Stimulated activated CD4-positive, alpha-beta T cell treated with anti-CD3 and anti-CD28 coated beads, Interleukin-1b, Interleukin-23, amount 100 ng/mL, for 1 hour (primary cell): ENCODE data around the gene SORCS1.

Experiments used
- DNase-seq, 2 donors: peaks; one replicate each; pipeline ENCODE4 v3.0.0-alpha.2; 2020; ENCODE audit warnings: low read depth in 2 of 2

Gene SORCS1

GRCh38 chr10:106900016-106900652 is 264.4 kb downstream of the SORCS1 start:
- no peak for DNase-seq

DNA sequence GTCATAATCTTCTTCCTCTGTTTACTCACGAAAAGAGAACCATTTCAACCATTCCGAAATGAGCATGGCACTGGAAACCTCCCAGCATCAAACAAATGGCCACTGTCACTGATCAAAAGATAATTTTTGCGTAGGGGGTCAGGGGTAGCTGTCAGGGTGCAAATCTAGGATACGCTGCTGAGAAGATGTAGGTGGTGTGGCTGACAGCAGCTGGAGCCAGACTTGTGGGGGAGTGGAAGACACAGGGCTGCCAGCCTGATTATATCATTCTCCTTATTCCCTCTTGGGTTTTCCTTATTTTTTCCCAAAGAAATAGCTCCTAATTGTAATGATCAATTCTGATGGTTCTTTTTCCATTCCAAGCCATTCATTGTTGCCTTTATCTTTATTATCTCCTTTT is 266.1 kb downstream of the SORCS1 start:
- no peak for DNase-seq

DNA sequence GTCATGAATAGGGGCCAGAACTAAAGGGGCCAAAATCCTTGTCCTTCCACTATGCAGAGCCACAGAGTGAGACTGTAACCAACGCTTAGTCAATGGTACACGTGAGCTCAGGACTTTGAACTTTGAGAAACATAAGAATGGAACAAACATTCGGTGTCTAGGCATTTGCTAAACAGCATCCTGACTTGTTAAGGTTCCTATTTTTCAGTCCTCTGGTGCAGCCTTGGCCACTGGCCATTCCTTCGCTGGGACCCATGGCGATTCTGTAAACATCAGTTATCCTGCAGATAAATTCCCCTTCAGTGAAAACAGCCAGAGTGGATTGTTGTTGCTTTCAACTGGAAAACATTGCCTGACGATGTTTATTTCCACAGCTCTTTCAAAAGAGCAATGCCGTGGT is 266.8 kb downstream of the SORCS1 start:
- DNase-seq: no peak

GRCh38 chr10:106894692-106895091 is 269.8 kb downstream of the SORCS1 start:
- no peak for DNase-seq

DNA sequence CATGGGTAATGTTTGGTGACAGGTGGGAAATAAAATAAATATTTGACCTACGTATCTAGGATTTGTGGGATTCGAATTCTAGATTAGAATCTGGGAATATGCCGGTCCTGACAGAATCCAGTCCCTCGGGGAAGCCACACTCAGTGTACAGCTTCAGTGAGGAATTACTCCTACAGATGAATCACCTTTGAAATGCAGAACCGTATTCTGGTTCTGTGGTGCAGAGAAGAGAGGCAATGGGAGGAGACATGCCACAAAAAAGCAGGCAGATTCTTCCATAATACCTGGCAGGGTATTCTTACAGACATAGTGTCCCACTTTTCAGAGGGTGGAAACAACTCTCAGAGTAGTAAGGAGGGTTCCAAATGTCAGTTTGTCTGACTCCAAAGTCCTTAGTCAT is 286.9 kb downstream of the SORCS1 start:
- DNase-seq: no peak

DNA sequence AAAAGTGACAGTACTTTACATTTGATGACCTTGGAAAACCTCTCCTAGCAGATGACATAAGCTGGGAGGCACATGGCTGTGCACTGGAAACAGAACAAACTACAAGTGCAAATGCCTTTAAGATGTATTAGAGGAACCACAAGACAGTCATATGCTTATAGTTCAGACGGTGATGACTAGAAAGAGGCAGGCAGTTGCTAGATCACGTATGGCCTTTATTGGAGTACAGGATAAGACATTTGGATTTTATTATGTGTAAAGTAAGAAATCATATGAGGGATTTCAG is 290.0 kb downstream of the SORCS1 start:
- no peak for DNase-seq

DNA sequence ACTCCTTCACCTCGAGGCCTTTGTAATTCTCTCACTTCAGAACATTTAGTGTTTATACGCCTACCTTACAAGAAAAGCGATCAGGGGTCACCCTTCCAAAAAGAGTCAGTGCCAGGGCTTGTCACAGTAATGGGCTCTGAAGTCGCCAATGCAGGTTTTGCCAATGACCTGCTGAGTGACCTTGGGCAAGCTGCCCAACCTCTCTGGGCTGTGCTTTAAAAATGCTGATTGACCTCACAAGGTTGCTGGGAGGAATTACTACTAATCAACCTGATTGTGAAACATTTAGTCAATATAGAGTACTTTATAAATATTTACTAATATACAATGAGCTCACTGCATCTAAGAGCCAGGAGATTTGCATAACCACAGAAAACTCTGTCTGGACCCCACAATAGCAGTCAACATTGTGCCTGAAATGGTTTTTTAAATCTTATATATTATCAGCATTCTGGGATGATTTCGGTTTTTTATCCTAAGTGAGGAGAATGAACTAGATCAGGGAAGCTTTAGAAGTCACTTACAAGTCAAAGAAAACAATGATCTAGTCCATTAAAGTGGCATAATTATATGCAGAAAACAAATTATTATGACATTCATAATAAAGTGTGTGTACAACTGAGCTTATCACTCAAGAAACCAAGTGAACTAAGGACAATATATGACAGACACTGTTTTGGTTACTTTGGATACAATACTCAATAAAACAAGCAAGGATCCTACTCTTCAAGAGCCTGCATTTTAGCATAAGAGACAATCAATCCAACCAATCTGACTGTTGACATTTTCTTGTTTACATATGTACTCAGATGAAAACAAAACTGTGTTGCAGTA is 290.5 kb downstream of the SORCS1 start:
- no peak for DNase-seq

DNA sequence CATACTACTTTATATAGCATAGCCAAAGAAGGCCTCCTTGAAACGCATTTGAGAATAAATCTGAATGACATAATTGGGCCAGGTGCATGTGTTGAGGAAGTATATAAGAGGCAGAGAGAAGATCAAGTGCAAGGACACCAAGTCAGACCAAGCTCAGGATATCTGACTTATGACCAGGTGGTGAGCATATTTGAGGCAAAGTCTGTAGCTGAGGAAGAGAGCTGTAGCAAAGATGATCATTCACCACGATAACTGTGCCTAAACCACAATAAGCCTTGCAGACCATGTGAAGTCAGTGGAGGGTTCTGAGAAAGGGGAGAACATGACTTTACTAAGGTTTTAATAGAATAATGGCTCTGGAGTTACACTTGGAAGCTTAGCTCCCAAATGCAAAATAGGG is 292.3 kb downstream of the SORCS1 start:
- no peak for DNase-seq

- no peak for DNase-seq
Measured at GRCh38 chr10:106866244-106866845, 298.2 kb downstream of the SORCS1 start.

- DNase-seq: no peak
Measured at GRCh38 chr10:106864031-106864430, 300.5 kb downstream of the SORCS1 start.

GRCh38 chr10:106863549-106863948 is 301.0 kb downstream of the SORCS1 start:
- DNase-seq: no peak

- no peak for DNase-seq
Measured at GRCh38 chr10:106859892-106860652, 304.4 kb downstream of the SORCS1 start.

- DNase-seq: no peak
Measured at GRCh38 chr10:106857728-106858127, 306.8 kb downstream of the SORCS1 start.

DNA sequence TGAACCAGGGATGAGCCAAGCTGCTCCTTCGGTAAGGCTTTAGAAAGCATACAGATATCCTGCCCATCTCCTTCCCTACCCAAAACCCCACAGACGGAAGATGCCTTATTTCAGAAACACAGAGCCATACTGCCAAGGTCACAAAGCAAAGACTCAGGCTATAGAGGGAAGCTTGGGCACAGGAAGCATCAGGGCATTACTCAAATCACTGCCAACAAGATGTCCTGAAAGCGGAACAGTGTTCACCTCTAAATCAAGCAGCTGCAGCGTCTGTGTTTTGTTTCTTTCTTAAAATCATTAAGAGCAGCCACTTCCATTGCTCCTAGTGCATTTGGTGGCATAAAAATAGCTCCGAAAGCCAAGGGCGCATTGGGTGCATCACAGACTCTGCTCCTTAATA is 307.3 kb downstream of the SORCS1 start:
- no peak for DNase-seq

DNA sequence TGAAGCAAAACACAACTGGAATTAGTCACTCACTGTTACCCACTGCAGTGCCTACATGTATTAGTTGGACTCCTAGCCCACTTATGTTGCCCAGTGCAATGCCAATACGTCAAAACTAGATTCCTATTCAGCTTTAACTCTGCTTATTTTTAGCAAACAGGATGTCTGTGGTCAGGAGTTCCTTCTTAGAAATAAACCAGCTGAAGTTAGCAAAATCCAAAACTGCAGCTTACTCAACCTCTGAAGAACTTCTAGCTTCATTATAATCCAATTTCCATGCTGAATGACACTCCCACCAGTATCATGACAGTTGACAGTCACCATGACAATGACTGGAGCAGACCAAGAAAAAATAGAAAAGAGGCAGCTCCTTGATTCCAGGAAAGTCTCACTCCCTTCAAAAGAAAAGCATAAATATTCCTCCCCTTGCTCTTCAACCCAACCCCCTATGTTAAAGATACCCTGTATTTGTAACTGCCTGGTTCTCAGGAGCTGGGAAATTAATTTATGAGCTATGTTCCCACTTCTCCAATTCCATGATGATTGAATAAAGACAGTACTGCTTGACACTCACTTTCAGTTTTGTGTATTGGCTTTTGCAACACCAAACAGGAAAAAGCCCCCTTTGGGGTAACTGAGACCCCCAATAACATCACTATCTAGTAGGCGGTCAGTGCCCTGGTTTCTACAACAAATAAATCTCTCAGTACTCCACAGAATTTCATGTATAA is 327.4 kb downstream of the SORCS1 start:
- no peak for DNase-seq

DNA sequence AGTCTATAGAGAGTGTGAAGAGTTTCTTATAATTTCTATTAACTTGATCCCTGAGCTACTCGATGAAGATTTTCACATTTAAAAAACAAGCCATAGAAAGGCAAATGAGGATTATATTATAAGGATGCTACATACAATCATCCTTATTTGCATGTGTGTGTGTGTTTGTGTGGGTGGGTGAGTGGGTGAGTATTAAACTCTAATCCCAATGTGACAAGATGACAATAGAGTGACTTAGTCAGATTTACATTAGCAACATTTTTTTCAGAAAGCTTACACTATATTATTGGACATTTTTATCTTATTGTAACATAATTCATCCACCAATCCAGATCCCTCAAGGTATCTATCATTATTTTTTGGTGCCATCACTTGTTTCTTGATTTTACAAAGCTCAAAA is 331.7 kb downstream of the SORCS1 start:
- DNase-seq: no peak

- no peak for DNase-seq
Measured at GRCh38 chr10:106830471-106830870, 334.0 kb downstream of the SORCS1 start.

DNA sequence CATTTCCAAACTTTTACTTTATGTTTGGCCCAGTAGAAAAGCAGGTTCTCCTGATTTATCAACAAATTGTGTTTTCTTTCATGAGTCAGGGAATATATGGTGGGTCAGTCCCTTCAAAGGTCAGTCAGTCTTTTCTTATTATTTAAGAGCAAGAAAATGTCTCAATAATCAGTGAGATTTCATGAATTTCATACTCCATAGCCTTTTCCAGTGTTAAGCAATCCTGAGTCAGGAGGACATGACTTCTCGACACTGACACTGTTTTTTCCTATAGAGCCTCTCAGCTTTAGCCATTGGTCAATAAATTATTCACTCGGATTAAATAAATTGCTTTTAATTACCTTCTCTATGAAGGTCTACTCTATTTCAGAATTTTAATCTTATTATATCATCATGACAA is 334.5 kb downstream of the SORCS1 start:
- DNase-seq: no peak

DNA sequence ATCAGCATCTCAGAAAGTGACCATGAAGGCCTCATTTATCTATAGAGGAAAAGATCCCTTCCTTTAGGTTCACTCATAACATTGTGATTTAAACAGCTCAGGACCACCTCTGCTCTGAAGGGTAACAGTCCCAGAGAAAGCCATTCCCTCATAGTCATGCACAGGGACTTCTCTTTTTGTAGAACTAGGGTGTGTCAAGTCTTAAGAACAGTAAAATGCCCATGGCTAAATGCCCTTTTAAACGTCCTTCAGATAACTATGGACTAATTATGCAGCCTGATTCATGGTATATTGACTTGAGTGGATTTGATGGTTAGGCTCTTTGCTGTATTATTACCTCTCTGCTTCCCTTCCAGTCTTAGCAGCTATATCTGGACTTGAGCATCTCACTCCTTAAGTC is 337.8 kb downstream of the SORCS1 start:
- no peak for DNase-seq

- DNase-seq: no peak
Measured at GRCh38 chr10:106825576-106826364, 338.7 kb downstream of the SORCS1 start.

DNA sequence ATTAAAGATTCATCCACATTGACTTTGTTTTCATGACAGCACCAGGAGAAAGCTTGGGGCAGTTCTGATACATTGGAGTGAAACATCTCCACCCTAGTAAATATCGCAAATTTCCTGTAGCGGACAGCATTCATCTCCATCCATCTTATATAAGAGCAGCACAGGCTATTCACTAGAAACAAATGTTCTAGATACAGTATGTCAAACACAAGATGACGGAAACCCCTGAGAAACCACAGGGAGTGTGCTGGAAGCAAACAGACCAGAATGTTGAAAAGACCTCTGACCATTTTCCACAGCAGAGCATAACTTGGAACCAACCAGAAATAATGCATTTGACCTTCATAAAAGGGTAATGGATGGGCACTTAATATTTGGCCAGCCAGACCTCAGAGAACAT is 343.9 kb downstream of the SORCS1 start:
- DNase-seq: no peak
